Right forelimb (tissue), 1 donor: ENCODE results near the gene CREB3L1.

Source experiments
- DNase-seq: peaks from one replicate; pipeline ENCODE4 v3.0.0-alpha.2; 2018

Gene CREB3L1

DNA sequence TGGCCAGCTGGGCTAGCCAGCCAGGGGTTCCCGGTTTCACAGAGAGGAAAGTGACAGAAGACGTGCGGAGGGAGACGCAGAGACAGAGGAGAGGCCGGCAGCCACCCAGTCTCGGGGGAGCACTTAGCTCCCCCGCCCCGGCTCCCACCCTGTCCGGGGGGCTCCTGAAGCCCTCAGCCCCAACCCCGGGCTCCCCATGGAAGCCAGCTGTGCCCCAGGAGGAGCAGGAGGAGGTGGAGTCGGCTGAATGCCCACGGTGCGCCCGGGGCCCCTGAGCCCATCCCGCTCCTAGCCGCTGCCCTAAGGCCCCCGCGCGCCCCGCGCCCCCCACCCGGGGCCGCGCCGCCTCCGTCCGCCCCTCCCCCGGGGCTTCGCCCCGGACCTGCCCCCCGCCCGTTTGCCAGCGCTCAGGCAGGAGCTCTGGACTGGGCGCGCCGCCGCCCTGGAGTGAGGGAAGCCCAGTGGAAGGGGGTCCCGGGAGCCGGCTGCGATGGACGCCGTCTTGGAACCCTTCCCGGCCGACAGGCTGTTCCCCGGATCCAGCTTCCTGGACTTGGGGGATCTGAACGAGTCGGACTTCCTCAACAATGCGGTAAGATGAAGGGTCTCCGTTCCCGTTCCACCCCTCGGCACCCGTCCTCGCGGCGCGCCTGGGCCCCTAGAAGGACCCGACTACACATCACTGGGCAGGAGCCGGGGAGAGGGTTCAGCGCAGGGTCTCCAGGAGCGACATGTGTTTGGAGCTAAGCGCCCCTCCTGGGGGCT is at the start of gene CREB3L1:
TSS of gene CREB3L1 (plus strand) at position 41 of the 765 bp plus-strand sequence. CDS start at position 491, 450 bp downstream.
- peak; percentile 84 for DNase-seq

GRCh38 chr11:46229230-46229629 is 48.2 kb upstream of the CREB3L1 start:
- DNase-seq: no peak

GRCh38 chr11:46234311-46234710 is 43.2 kb upstream of the CREB3L1 start:
- DNase-seq: no peak

- no peak for DNase-seq
Observed at GRCh38 chr11:46235777-46236688, 41.4 kb upstream of the CREB3L1 start.

DNA sequence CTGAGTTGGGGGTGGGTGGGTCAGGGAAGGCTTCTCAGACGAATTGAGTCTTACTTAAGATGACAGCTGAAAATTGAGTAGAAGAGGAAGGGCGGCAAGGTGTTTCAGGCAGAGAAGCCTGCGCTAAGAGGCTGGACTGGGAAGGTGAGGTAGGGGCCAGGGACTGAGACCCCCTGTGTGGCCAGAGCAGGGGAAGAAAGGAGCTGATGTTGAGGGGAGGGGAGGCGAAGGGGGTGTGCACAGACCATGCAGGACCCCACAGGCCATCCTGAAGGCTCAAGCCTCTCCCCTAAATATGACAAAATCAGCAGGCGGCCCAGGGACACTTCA is 40.6 kb upstream of the CREB3L1 start:
- DNase-seq: no peak

GRCh38 chr11:46237248-46238077 is 40.0 kb upstream of the CREB3L1 start:
- peak; percentile 78 for DNase-seq

DNA sequence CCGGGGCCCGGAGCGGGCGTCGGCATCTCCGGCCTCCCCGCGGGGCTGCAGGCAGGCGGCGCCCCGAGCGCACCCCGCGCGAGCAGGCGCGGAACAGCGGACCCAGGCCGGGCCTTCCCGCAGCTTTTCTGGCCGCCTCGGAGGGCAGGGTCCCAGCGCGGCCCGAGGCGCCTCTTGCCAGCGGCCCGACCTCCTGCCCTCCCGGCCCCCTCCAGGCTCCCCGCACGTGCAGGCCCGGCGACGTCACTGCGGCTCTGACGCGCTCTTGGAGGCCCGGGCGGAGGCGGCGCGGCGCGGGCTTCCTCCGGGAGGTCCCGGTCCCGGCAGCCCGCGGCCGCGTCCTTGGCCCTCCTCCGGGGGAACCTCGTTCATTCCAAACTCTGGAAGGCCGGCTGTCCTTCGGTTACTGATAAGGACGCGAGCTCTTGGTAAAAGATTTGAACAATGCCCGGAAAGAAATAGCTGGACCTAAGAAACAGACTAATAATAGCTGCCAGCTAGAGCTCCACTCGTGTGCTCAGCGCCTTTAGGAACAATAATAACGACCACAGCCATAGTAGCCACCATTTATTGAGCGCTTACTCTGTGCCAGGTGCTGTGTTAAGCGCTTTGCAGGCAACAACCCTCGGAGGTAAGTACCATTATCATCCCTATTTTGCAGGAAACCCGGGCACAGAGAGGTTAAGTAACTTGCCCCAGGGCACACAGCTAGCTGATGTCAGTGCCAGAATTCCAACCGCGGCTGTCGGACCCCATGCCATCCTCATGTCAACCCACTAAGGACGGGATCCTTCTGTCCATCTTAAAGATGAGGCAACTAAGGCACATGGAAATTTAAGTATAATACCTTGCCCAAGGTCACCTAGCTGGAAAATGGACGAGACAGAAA is 39.1 kb upstream of the CREB3L1 start:
- peak; percentile 83 for DNase-seq

GRCh38 chr11:46238967-46239800 is 38.3 kb upstream of the CREB3L1 start:
- DNase-seq: peak; percentile 95

GRCh38 chr11:46239801-46240061 is 37.7 kb upstream of the CREB3L1 start:
- no peak for DNase-seq

GRCh38 chr11:46240371-46240770 is 37.1 kb upstream of the CREB3L1 start:
- DNase-seq: no peak

DNA sequence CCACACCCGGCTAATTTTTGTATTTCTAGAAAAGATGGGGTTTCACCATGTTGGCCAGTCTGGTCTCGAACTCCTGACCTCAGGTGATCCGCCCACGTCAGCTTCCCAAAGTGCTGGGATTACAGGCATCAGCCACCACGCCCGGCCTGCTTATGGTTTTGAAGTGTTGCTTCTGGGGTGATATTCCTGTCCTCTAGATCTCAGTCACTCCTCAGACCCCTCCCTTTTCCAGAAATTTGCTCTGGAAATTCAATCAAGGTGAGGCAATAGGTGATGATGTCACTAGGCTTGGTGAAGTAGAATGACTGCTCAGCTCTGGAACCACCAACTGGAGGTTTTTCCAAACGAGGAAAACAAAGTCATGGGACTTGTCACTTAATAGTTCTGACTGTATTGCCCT is 36.6 kb upstream of the CREB3L1 start:
- DNase-seq: no peak

GRCh38 chr11:46242041-46242951 is 35.2 kb upstream of the CREB3L1 start:
- peak; percentile 56 for DNase-seq

DNA sequence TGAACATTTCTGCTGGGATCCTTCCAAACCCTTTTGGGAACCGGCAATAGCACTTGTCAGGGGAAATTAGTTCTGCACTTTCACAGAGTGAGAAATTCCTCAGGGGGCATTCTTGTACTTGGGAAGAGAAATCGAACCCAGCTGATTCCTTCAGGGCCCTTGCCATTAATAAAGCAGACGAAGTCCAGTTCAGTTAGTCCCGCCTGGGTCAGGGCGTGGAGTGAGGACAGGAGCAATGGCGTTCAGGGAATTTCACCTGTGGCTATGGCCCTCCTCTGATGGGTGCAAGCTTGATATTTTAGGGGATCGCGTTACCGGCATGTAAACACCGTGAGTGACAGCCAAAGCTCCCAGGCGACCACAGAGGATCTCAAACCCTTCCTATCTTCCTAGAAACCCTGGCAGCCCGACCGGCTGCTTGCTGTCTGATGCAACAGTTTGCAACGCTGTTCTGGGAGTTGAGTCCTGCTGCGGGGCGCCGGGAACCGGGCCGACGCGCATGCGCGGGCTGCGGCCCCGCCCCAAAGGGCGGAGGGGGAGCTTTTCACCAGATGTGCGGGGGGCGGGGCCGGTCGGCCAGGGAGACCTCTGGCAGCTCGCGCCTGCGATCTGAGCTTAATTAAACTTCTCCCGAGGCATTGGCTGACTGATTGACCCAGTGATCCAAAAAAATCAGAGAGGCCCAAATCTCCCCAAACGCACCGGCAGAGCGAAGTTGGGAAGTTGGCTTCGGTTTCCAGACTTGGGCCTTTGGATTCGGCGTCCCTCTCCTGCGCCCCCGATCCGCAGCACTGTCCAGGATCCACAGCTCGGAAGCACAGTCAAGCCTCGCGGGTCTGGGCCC is 34.3 kb upstream of the CREB3L1 start:
- peak; percentile 96 for DNase-seq

- no peak for DNase-seq
Observed at GRCh38 chr11:46243796-46244109, 33.7 kb upstream of the CREB3L1 start.

DNA sequence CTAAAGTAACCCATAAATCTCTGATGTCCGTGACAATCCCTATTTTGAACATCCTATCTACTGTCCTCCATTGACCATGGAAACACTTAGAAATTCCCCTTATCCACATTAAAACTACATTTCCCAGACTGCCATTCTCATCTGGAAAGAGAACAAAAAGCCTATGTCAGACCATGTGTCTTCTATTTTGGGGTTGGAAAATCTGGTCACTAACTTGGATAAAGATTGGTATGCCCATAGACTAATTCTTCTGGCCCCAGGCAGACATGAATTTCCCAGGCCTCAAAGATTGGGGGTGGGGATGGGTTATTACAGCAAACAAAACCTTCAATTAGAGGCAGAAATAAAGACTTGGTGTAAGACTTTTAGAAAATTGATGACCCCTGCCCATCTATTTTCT is 30.9 kb upstream of the CREB3L1 start:
- no peak for DNase-seq

DNA sequence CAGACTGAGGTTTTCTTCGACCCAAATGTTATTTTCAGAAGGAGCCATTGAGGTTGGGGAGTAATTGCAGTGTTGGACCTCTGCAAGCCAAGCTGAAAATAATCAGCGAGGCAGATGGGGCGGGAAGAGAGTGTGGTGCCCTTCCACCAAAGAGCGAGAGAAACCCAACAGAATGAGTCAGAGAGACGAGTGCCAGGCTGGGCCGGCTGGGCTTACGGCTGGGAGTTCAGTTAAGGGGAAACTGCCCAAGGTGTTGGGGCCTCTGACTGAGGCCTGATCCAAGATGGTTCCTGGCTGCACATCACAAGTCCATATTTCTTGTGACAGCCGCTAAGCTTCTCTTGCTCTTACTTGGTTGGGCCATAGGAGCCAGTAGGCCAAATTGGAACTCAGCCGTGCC is 30.4 kb upstream of the CREB3L1 start:
- no peak for DNase-seq

DNA sequence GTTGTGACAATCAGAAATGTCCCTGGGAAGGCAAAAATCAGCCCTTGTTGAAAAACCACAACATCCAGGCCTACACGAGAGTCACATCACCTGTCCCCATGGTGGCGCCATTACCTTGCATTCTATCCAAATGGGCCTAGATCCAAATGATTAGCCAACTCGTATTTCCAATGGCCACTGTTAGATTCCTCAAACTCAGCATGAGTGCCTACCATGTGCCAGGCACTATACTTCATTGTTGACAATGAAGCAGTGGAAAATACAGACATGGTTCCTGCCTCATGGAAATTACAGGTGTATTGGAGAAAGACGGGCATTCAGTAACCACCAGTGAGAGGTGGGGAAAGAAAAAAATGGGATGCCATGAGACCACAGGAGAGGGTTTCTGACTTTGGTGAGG is 29.8 kb upstream of the CREB3L1 start:
- no peak for DNase-seq

DNA sequence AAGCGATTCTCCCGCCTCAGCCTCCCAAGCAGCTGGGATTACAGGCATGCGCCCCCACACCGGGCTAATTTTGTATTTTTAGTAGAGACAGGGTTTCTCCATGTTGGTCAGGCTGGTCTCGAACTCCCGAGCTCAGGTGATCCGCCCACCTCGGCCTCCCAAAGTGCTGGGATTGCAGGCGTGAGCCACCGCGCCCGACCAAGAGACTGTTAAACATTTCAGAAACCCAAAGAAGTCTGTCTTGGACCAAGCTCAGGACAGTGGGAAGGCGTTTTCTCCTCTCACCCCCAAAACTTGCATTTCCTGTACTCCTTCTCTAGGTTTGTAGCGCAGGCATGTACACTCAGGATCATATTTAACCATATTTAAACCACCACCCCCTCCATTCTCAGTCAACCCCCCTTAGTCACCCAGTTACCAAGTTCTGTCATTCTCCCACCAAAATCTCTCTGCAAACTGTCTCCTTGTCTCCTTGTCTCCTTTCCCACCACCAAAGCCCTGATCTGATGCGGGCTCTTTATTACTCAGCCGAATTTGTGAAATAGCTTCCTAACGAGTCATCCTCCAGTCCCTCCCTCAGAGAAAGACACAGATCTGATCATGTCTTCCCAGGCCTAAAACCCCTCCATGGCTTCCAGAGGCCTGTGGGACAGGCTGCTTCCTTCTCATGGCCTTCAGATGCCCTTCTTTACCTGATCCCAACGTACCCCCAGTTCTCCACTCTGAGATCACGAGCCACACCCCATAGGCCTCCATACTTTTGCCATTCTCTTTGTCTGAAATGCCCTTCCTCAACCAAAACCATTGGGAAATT is 29.0 kb upstream of the CREB3L1 start:
- no peak for DNase-seq
